Activated naive CD8-positive, alpha-beta T cell (primary cell): ENCODE results near the gene IL37.
A peak's percentile ranks its signal among the peaks of the same experiment; 100 is the strongest.

Source experiments
- H3K27ac Mint-ChIP-seq: one replicate; pipeline ENCODE4 v1.8.0; 2021; ENCODE audit warnings: mixed read lengths
- H3K27me3 Mint-ChIP-seq: one replicate; pipeline ENCODE4 v1.8.0; 2021; ENCODE audit warnings: mixed read lengths
- H3K36me3 Mint-ChIP-seq: one replicate; pipeline ENCODE4 v1.8.0; 2021; ENCODE audit warnings: mixed read lengths
- H3K4me1 Mint-ChIP-seq: one replicate; pipeline ENCODE4 v1.8.0; 2021; ENCODE audit warnings: low read depth, mixed read lengths
- H3K4me3 Mint-ChIP-seq: one replicate; pipeline ENCODE4 v1.8.0; 2021; ENCODE audit warnings: mild to moderate bottlenecking, mixed read lengths
- H3K9me3 Mint-ChIP-seq: one replicate; pipeline ENCODE4 v1.8.0; 2021; ENCODE audit warnings: low read depth, mixed read lengths

Gene IL37

GRCh38 chr2:112910865-112911264 lies at the start of gene IL37:
IL37 (plus strand) TSS chr2:112911165; CDS start chr2:112913013, 1,848 bp downstream.
- no peaks in the 10 kb centered on the region for H3K36me3 Mint-ChIP-seq
- peaks cover 11% of the 10 kb centered on the region for H3K4me1 Mint-ChIP-seq
- H3K27ac Mint-ChIP-seq, result no peak within 1 kb of the TSS
- H3K27me3 Mint-ChIP-seq, result no peaks in the 10 kb centered on the region
- H3K4me3 Mint-ChIP-seq, result no peak within 1 kb of the TSS
- no peaks in the 10 kb centered on the region for H3K9me3 Mint-ChIP-seq

- no peak overlapping the region for H3K4me3 Mint-ChIP-seq
- peaks cover 2% of the 10 kb centered on the region for H3K27me3 Mint-ChIP-seq
- H3K9me3 Mint-ChIP-seq, result no peaks in the 10 kb centered on the region
- H3K27ac Mint-ChIP-seq, result no peak overlapping the region
- H3K36me3 Mint-ChIP-seq, result peaks cover 5% of the 10 kb centered on the region
- no peaks in the 10 kb centered on the region for H3K4me1 Mint-ChIP-seq
Observed at GRCh38 chr2:112864072-112864471, 46.9 kb upstream of the IL37 start.

- no peaks in the 10 kb centered on the region for H3K4me1 Mint-ChIP-seq
- H3K36me3 Mint-ChIP-seq, result peaks cover 3% of the 10 kb centered on the region
- no peak overlapping the region for H3K27ac Mint-ChIP-seq
- no peak overlapping the region for H3K4me3 Mint-ChIP-seq
- H3K9me3 Mint-ChIP-seq, result no peaks in the 10 kb centered on the region
- H3K27me3 Mint-ChIP-seq, result peaks cover 11% of the 10 kb centered on the region
Observed at GRCh38 chr2:112866128-112866835, 44.7 kb upstream of the IL37 start.

GRCh38 chr2:112867701-112868631 lies 43.0 kb upstream of the IL37 start:
- Mint-ChIP-seq H3K36me3 (no peaks in the 10 kb centered on the region), H3K4me1 (no peaks in the 10 kb centered on the region), H3K27ac (no peak overlapping the region), H3K27me3 (peaks cover 18% of the 10 kb centered on the region), H3K9me3 (peaks cover 5% of the 10 kb centered on the region), H3K4me3 (no peak overlapping the region)

- H3K36me3 Mint-ChIP-seq, result no peaks in the 10 kb centered on the region
- H3K4me3 Mint-ChIP-seq, result no peak overlapping the region
- peaks cover 20% of the 10 kb centered on the region for H3K27me3 Mint-ChIP-seq
- H3K27ac Mint-ChIP-seq, result no peak overlapping the region
- H3K9me3 Mint-ChIP-seq, result peaks cover 5% of the 10 kb centered on the region
- no peaks in the 10 kb centered on the region for H3K4me1 Mint-ChIP-seq
Observed at GRCh38 chr2:112869258-112869842, 41.6 kb upstream of the IL37 start.

- H3K27ac Mint-ChIP-seq, result no peak overlapping the region
- H3K4me1 Mint-ChIP-seq, result no peaks in the 10 kb centered on the region
- H3K4me3 Mint-ChIP-seq, result no peak overlapping the region
- H3K9me3 Mint-ChIP-seq, result peaks cover 5% of the 10 kb centered on the region
- peaks cover 20% of the 10 kb centered on the region for H3K27me3 Mint-ChIP-seq
- no peaks in the 10 kb centered on the region for H3K36me3 Mint-ChIP-seq
Observed at GRCh38 chr2:112870841-112871835, 39.8 kb upstream of the IL37 start.

- H3K4me1 Mint-ChIP-seq, result peaks cover 10% of the 10 kb centered on the region
- H3K9me3 Mint-ChIP-seq, result peaks cover 5% of the 10 kb centered on the region
- H3K36me3 Mint-ChIP-seq, result no peaks in the 10 kb centered on the region
- no peak overlapping the region for H3K4me3 Mint-ChIP-seq
- no peak overlapping the region for H3K27ac Mint-ChIP-seq
- H3K27me3 Mint-ChIP-seq, result peaks cover 9% of the 10 kb centered on the region
Observed at GRCh38 chr2:112876257-112876970, 34.6 kb upstream of the IL37 start.

- Mint-ChIP-seq H3K4me3 (no peak overlapping the region), H3K27ac (no peak overlapping the region), H3K4me1 (peaks cover 10% of the 10 kb centered on the region), H3K27me3 (peaks cover 5% of the 10 kb centered on the region), H3K36me3 (no peaks in the 10 kb centered on the region), H3K9me3 (peaks cover 5% of the 10 kb centered on the region)
Observed at GRCh38 chr2:112876971-112877361, 34.0 kb upstream of the IL37 start.

GRCh38 chr2:112877423-112877822 lies 33.5 kb upstream of the IL37 start:
- H3K4me1 Mint-ChIP-seq, result peaks cover 10% of the 10 kb centered on the region
- H3K36me3 Mint-ChIP-seq, result no peaks in the 10 kb centered on the region
- peaks cover 5% of the 10 kb centered on the region for H3K9me3 Mint-ChIP-seq
- H3K27ac Mint-ChIP-seq, result no peak overlapping the region
- H3K27me3 Mint-ChIP-seq, result peaks cover 2% of the 10 kb centered on the region
- H3K4me3 Mint-ChIP-seq, result no peak overlapping the region

GRCh38 chr2:112879491-112880041 lies 31.4 kb upstream of the IL37 start:
- no peak overlapping the region for H3K27ac Mint-ChIP-seq
- H3K4me1 Mint-ChIP-seq, result peaks cover 10% of the 10 kb centered on the region
- no peaks in the 10 kb centered on the region for H3K9me3 Mint-ChIP-seq
- no peaks in the 10 kb centered on the region for H3K27me3 Mint-ChIP-seq
- H3K4me3 Mint-ChIP-seq, result no peak overlapping the region
- no peaks in the 10 kb centered on the region for H3K36me3 Mint-ChIP-seq

- H3K4me3 Mint-ChIP-seq, result no peak overlapping the region
- no peaks in the 10 kb centered on the region for H3K9me3 Mint-ChIP-seq
- no peak overlapping the region for H3K27ac Mint-ChIP-seq
- no peaks in the 10 kb centered on the region for H3K36me3 Mint-ChIP-seq
- H3K27me3 Mint-ChIP-seq, result no peaks in the 10 kb centered on the region
- H3K4me1 Mint-ChIP-seq, result peaks cover 10% of the 10 kb centered on the region
Observed at GRCh38 chr2:112880091-112880531, 30.9 kb upstream of the IL37 start.

GRCh38 chr2:112880696-112881095 lies 30.3 kb upstream of the IL37 start:
- no peaks in the 10 kb centered on the region for H3K27me3 Mint-ChIP-seq
- no peaks in the 10 kb centered on the region for H3K9me3 Mint-ChIP-seq
- peaks cover 10% of the 10 kb centered on the region for H3K4me1 Mint-ChIP-seq
- H3K27ac Mint-ChIP-seq, result no peak overlapping the region
- no peaks in the 10 kb centered on the region for H3K36me3 Mint-ChIP-seq
- no peak overlapping the region for H3K4me3 Mint-ChIP-seq

- Mint-ChIP-seq H3K4me1 (peaks cover 10% of the 10 kb centered on the region), H3K36me3 (no peaks in the 10 kb centered on the region), H3K4me3 (no peak overlapping the region), H3K27ac (peak overlapping the region; percentile 61), H3K27me3 (no peaks in the 10 kb centered on the region), H3K9me3 (no peaks in the 10 kb centered on the region)
Observed at GRCh38 chr2:112881217-112881985, 29.6 kb upstream of the IL37 start.
